K562 (cell line): ENCODE data around the gene TRAF7.

Experiments
- CBX2 ChIP-seq: fragments of 200-600 bp; sonication (generic); IDR thresholded peaks from one replicate; pipeline ENCODE4 v1.6.1; 2012; ENCODE audit warnings: mild to moderate bottlenecking, low read length, inconsistent platforms; ENCODE audit not compliant: insufficient read depth, poor library complexity, severe bottlenecking
- CTCF ChIP-seq, 3 experiments: IDR thresholded peaks in 2 of 3; conservative IDR thresholded peaks in 1 of 3; 2 replicates each; pipeline ENCODE4 v1.5.1; 2011 to 2012; ENCODE audit warnings: low read length in 3 of 3, mild to moderate bottlenecking in 3 of 3, control low read depth in 2 of 3, improper control_type of control experiment in 1 of 3, inconsistent platforms in 1 of 3, low read depth in 1 of 3, mixed read lengths in 1 of 3, moderate library complexity in 1 of 3; ENCODE audit not compliant: insufficient read depth in 2 of 3

- TF ChIP-seq CBX2 (no peak), CTCF (IDR thresholded peaks at IDR 0.05 in 2 of 3, conservative IDR thresholded peaks at IDR 0.05 in 1 of 3; ENCODE audit: insufficient read depth in 2 of 3, low read depth in 1 of 3, low read length in 3 of 3) (no peak)
These were observed 54.4 kb downstream of the TRAF7 start for GRCh38 chr16:2210009-2210332.
